Thoracic aorta (tissue), 2 donors: Measurements from ENCODE around the gene TM9SF1. TPM values are rescaled to one million over a fixed set of nuclear protein-coding genes. Genes with fewer than 3 reads are reported as not detected.

Experiments used
- ATAC-seq: fragments of 150-250 bp; one replicate; pipeline ENCODE4 v1.8.0; 2017; ENCODE audit warnings: low read depth; ENCODE audit not compliant: insufficient number of reproducible peaks, low FRiP score
- DNase-seq: peaks from one replicate; pipeline ENCODE4 v3.0.0-alpha.2; 2020; ENCODE audit warnings: low spot score
- H3K27ac ChIP-seq, 2 donors: fragments of 200-600 bp; sonication (generic); 1 replicate in 1 of 2; 2 replicates in 1 of 2; pipeline ENCODE4 v1.5.1; 2016; ENCODE audit warnings: mild to moderate bottlenecking in 2 of 2, moderate library complexity in 2 of 2
- H3K27me3 ChIP-seq: fragments of 200-600 bp; sonication (generic); replicated peaks from 2 replicates; pipeline ENCODE4 v1.6.0; 2016; ENCODE audit warnings: mild to moderate bottlenecking; ENCODE audit not compliant: insufficient read depth
- H3K36me3 ChIP-seq: fragments of 200-600 bp; sonication (generic); one replicate; pipeline ENCODE4 v1.5.1; 2016
- H3K4me1 ChIP-seq, 2 donors: fragments of 200-600 bp; sonication (generic); 1 replicate in 1 of 2; 2 replicates in 1 of 2; pipeline versions ENCODE4 v1.5.1 to v1.6.0; 2016; ENCODE audit warnings: low read depth in 2 of 2, mild to moderate bottlenecking in 1 of 2; ENCODE audit not compliant: control insufficient read depth in 1 of 2
- H3K4me3 ChIP-seq: fragments of 200-600 bp; sonication (generic); 2 replicates; pipeline ENCODE4 v1.5.1; 2016; ENCODE audit warnings: mild to moderate bottlenecking
- H3K9me3 ChIP-seq: fragments of 200-600 bp; sonication (generic); 2 replicates; pipeline ENCODE4 v1.5.1; 2016
- CTCF ChIP-seq: fragments of 200-600 bp; sonication (generic); IDR thresholded peaks from one replicate; pipeline ENCODE4 v1.5.1; 2019; ENCODE audit warnings: antibody characterized with exemption
- total RNA-seq, 2 donors: library from RNA; depleted of rRNA; stranded (reverse); fragments of >200 nt; gene quantifications; one replicate each; pipeline versions ENCODE4 v1.1.0 to v1.2.3, GENCODE V29; 2016

Gene TM9SF1
- total RNA-seq, 2 donors from 2014 or later = 51.8 to 81.9 TPM

GRCh38 chr14:24183014-24183481 lies 12.2 kb downstream of the TM9SF1 start:
- no peak for TF ChIP-seq CTCF
- ATAC-seq (no peak), DNase-seq (no peak)
- peaks cover 3 to 8% of the 10 kb centered on the region in 2 donors for H3K4me1 ChIP-seq
- no peaks in the 10 kb centered on the region for H3K9me3 ChIP-seq
- no peak overlapping the region for H3K4me3 ChIP-seq
- no peaks in the 10 kb centered on the region for H3K27me3 ChIP-seq
- peaks cover 49% of the 10 kb centered on the region for H3K36me3 ChIP-seq
- H3K27ac ChIP-seq = no peak overlapping the region

GRCh38 chr14:24182110-24182882 lies 12.9 kb downstream of the TM9SF1 start:
- no peak for DNase-seq
- Histone ChIP-seq H3K4me1 (peaks cover 0 to under 1% of the 10 kb centered on the region in 2 donors), H3K4me3 (no peak overlapping the region), H3K27ac (no peak overlapping the region), H3K27me3 (no peaks in the 10 kb centered on the region), H3K36me3 (peaks cover 52% of the 10 kb centered on the region), H3K9me3 (no peaks in the 10 kb centered on the region)
- no peak for TF ChIP-seq CTCF
- no peak for ATAC-seq

- H3K27me3 ChIP-seq = no peaks in the 10 kb centered on the region
- ATAC-seq (no peak), DNase-seq (no peak)
- peaks cover 52% of the 10 kb centered on the region for H3K36me3 ChIP-seq
- no peak overlapping the region for H3K4me3 ChIP-seq
- no peaks in the 10 kb centered on the region for H3K9me3 ChIP-seq
- no peak for TF ChIP-seq CTCF
- H3K4me1 ChIP-seq = no peaks in the 10 kb centered on the region
- H3K27ac ChIP-seq = no peak overlapping the region
Measured at GRCh38 chr14:24181371-24182077, 13.7 kb downstream of the TM9SF1 start.

- Histone ChIP-seq H3K4me3 (no peak overlapping the region), H3K9me3 (no peaks in the 10 kb centered on the region), H3K27ac (peak overlapping the region; percentile 59 to 74), H3K4me1 (no peaks in the 10 kb centered on the region), H3K36me3 (peaks cover 45% of the 10 kb centered on the region), H3K27me3 (no peaks in the 10 kb centered on the region)
- DNase-seq = no peak
- TF ChIP-seq CTCF = no peak
- no peak for ATAC-seq
Measured at GRCh38 chr14:24179961-24180796, 15.1 kb downstream of the TM9SF1 start.
